Raji (cell line): ENCODE data around the gene GPANK1.

Experiments
- POLR2A ChIP-seq: IDR thresholded peaks from 2 replicates; pipeline ENCODE4 v1.6.1; 2011; ENCODE audit warnings: low read depth, low read length, control low read depth; ENCODE audit not compliant: insufficient read depth

The GPANK1 gene

DNA sequence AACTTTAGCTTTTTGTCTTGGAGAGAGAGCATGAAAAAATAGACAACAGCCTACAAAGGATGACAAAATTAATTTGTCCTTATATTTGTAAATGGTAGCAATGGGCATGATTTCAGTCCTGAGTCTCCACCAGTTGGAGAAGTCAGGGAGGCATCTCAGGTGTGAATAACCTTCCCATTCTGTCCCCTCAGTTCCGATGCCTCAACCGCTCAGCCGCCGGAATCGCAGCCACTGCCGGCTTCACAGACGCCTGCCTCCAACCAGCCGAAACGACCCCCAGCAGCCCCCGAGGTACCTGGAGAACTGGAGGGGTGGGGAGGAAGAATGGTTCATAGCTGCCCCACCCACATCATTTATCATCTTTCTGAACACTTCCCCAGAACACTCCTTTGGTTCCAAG, 40.7 kb downstream of the GPANK1 start:
- TF ChIP-seq POLR2A, result no peak

DNA sequence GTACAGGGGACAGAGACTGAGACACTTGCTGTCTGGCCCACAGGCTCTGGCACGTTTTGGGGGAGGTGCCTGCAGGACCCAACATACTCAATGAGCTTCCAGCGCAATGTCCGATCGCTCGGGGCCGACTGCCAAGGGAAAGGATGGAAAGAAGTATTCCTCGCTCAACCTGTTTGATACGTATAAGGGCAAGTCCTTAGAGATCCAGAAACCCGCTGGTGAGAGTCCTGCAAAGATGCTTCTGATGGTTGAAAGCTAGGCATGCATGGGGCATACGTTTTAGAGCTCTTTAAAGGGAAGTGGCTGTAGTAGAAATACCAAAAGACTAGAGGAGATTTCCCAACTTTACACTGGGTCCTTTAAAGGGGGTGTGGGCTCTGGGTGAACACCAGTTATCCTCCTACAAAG, 42.1 kb downstream of the GPANK1 start:
- no peak for TF ChIP-seq POLR2A

DNA sequence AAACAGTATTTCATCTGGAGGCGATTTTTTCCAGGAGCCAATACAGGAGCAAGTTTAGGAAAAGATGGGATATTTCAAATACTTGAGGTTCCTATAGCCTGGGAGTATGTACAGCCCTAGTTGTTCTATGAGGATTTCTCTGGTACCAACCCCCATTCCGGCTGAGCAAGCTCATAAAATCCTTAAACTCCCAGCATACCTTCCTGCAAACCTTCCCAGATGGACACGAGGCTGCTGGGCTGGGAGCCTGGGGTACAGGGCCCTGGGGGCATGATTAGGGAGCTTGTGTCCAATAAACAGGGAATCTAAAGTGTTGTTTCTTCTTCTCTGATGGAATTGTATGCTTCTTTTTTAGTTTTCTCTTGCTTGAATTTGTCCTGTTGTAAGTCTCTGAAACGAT, 42.8 kb downstream of the GPANK1 start:
- TF ChIP-seq POLR2A, result no peak

DNA sequence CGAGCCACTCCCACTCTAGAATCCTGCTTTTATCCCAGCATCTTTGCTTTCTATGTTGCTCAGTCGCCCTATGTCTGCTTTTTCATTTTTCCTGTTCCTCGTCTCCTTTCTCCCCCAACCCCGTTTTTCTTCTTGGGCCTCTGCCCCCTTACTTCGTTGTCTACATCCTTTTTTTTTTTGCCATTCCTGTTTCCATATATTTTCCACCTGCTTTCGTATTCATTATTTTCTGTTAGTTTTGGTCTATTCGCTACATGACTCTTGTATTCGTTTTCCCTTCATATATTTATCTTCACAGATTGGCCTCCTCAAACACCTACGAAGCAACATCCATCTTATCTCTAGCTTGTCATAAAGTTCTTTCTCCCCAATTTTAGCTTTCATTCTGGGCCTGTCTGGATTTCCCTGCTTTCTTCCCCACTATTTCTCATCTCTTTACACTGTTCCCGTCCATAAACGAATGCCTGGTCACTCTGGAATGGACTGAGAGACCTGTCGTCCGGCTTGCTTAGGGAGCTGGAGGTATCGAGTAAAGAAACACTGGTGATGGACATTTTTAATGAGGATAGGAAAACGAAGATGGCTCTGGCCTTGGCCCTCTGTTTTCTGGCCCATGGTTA, 43.4 kb downstream of the GPANK1 start:
- no peak for TF ChIP-seq POLR2A

DNA sequence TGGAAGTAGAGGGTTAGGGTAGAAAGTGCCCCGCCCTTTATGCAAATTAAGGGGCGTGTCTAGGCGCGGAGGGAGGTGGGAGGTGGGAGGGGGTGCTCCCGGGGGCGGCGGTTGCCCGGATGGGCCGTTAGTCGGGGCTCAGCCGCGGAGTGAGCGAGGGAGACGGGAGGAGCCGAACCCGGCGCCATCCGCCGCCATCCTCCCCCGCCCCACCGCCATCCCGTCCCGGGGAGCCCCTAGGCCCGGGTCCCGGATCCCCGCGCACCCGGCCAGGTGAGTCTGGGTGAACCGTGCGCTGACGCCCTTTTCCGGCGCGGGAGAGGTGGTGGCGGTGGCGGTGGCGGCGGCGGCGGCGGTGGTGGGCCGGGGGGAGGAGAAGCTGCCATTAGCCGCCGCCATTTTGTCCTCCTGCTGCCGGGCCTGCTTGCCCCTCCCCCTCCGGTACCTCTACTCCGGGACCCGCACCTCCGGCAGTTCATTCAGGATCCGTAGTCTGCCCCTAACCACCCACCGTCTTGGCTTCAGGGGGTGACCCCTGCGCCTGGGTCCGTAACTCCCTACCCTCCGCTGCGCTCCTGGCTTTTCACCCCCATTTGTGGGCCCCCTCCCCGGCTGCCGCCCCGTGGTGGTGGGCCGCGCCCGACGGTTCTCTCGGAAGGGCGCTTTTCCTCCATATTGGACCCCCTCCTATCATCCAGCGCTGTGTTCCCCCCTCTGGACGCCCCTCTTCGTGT, 44.0 kb downstream of the GPANK1 start, which contains the start of gene PRRC2A:
PRRC2A (plus strand) TSS at position 130 of the 734 bp plus-strand sequence. CDS start 2,075 bp downstream, outside the sequence.
- no peak for TF ChIP-seq POLR2A

DNA sequence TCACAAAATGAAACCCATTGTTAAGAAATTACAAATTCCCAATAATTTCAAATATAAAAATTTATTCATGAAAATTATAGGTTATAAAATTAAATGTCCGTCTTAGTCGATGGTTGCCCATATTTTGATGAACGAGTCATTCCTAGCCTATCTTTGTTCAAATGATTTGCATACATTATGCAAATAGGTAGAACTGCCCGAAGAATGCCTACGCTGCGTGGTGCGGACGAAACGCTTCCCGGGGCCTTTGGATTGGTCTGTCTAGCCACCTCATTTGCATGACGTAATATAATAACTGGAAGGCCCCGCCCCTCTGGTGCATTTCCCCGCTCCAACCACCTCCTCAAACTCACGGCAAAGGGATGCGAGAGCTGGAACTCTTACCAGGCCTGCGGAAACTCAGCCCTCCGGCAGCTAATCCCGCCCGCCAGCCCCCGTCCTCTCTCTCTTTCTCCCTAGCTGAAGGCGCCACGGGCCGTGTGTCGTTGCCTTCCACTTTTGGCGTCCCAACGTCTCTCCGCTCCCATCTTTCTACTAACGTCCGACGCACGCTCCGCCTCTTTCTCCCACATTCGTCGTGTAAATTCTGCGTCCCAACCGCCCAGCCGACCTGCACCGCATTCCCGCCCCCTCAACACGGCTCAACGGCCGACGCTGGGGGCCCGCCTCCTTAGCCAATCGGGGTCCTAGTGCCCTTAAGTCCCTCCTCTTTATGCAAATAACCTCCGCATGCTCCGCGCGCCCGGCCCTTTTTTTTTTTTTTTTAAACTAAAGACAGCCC, 44.8 kb downstream of the GPANK1 start:
- TF ChIP-seq POLR2A, result peak; percentile 83

DNA sequence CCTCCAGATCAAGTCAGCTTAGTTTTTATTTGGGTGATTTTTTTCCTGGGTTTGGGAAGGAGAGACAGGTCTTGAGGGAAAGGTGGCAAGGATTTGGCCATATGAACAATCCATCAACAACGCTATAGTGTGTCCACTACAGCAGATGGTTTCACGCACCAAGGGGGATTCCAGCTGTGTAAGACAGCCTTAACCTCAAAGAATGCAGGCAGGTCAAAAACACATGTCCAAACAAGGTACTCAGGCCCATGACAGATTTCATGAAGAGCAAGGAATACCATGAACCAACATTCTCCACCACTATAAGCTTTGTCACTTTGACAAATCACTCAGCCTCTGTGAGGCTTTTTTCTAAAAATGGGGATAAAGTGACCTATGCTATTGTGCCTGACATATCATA, 47.8 kb downstream of the GPANK1 start:
- TF ChIP-seq POLR2A, result no peak

DNA sequence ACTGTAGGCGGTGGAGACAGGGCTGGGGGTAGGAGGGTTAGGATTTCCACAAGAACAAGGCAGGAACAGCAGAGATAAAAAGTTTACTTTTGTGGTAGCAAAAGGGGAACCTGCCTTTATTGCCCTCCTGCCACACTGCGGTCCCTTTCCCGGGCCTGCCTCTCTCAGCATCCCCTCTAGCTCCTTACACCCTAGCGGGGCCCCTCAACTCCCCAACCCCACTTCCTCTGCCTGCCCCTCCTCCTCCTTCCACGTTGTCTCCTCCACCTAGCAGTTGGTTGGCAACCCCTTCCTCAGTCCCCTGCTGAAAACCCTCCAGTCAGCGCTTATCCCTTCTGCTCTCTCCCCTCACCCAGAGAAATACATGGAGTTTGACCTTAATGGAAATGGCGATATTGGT, 49.0 kb downstream of the GPANK1 start:
- no peak for TF ChIP-seq POLR2A

DNA sequence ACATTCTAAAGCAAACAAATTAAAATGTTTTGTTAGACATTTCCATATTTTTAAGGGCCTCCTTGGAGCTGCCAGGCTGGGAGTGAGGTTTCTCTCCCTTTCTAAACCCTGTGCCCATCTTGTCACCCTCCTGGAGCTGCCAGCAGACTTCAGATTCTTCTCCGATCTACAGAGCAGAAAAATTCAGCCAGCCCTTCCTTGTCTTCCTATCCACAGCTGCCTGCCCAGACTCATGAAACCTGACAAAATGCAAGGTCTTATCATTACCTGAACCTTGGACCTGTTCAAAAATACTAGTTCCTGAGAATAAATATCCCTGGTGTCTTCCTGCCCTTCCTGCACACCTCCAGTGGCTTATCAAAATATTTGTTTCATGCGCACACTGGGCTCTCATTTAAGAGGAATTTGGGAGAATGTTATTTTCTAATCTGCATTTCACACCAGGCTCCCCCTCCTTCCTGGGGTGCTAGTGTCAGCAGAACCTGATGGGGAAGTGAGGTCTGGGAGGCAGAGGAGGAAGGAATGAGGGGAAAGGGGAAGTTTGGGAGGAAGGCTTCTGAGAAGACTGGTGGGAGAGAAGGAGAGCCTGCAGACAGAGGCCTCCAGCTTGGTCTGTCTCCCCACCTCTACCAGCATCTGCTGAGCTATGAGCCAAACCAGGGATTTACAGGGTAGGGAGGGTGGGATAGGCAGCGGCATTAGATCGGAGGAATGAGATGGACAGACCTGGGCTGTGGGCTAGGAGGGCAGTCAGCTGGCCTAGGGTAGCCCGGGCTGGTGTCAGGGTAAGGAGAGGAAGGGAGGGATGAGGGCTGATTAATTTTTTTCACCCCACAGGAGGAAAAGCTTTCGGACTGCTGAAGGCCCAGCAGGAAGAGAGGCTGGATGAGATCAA, 49.9 kb downstream of the GPANK1 start, which contains the start of gene AIF1:
AIF1 (plus strand) TSS at position 551 of the 895 bp plus-strand sequence; CDS start at position 647, 96 bp downstream.
- no peak for TF ChIP-seq POLR2A

DNA sequence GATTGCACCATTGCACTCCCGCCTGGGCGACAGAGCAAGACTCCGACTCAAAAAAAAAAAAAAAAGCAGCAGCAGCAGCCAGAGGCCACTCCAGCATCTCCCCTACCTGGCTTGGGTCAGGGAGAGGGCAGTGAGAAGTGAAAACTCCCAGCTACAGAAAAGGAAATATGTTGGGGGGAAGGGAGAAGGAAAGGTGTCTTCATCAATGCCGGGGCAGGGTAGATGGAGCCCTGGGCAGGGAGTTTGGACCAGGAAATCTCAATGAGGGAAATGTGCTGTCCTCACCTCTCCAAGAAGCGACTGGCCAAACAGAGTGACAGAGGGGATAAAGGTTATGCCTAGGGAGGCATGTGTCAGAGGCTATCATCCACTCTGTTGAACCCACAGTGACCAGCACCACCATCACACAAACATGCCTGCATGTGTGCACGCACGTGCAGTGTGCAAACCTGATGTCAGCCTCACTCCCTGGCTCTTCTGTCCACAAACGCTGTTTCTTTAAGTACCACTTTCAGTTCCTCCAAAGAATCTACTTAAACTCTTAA, 50.6 kb downstream of the GPANK1 start:
- no peak for TF ChIP-seq POLR2A
